RWPE2 (cell line): ENCODE measurements around the gene AGFG1.

Source experiments
- ATAC-seq: fragments of 200-7000 bp; cut with Tn5 transposase; 3 replicates; pipeline ENCODE4 v1.9.1; 2021; ENCODE audit warnings: low read depth
- DNase-seq: peaks from one replicate; pipeline ENCODE4 v3.0.0-alpha.2; 2020; ENCODE audit warnings: low spot score
- H3K27ac ChIP-seq: fragments of 450-650 bp; 2 replicates; pipeline ENCODE4 v1.5.1; 2017; ENCODE audit warnings: mild to moderate bottlenecking; ENCODE audit not compliant: poor library complexity, severe bottlenecking
- H3K27me3 ChIP-seq: fragments of 250-450 bp; sonication (Bioruptor Pico); 2 replicates; pipeline ENCODE4 v1.5.1; 2021; ENCODE audit warnings: mild to moderate bottlenecking, moderate library complexity; ENCODE audit not compliant: insufficient read depth, poor library complexity, severe bottlenecking
- H3K36me3 ChIP-seq: fragments of 250-450 bp; sonication (Bioruptor Pico); 2 replicates; pipeline ENCODE4 v1.5.1; 2020; ENCODE audit warnings: low read depth, mild to moderate bottlenecking, moderate library complexity
- H3K4me1 ChIP-seq: fragments of 250-450 bp; sonication (Bioruptor Pico); 2 replicates; pipeline ENCODE4 v1.5.1; 2021; ENCODE audit warnings: mild to moderate bottlenecking, moderate library complexity; ENCODE audit not compliant: insufficient read depth, poor library complexity, severe bottlenecking
- H3K4me3 ChIP-seq: fragments of 250-450 bp; sonication (Bioruptor Pico); 2 replicates; pipeline ENCODE4 v1.5.1; 2021; ENCODE audit warnings: mild to moderate bottlenecking, moderate library complexity; ENCODE audit not compliant: severe bottlenecking
- H3K9me3 ChIP-seq: fragments of 250-450 bp; sonication (Bioruptor Pico); 2 replicates; pipeline ENCODE4 v1.5.1; 2021; ENCODE audit warnings: mild to moderate bottlenecking, moderate library complexity; ENCODE audit not compliant: severe bottlenecking
- CTCF ChIP-seq: fragments of 450-650 bp; IDR thresholded peaks from one replicate; pipeline ENCODE4 v1.5.1; 2017; ENCODE audit warnings: mild to moderate bottlenecking, moderate library complexity; ENCODE audit not compliant: poor library complexity, severe bottlenecking

Gene AGFG1

GRCh38 chr2:227471412-227471811, 544 bp upstream of the AGFG1 start:
- TF ChIP-seq CTCF = no peak
- Histone ChIP-seq H3K4me3 (no peak overlapping the region), H3K9me3 (no peaks in the 10 kb centered on the region), H3K27ac (no peak overlapping the region), H3K36me3 (peaks cover 6% of the 10 kb centered on the region), H3K4me1 (peaks cover 31% of the 10 kb centered on the region), H3K27me3 (no peaks in the 10 kb centered on the region)
- DNase-seq (no peak), ATAC-seq (no peak)

DNA sequence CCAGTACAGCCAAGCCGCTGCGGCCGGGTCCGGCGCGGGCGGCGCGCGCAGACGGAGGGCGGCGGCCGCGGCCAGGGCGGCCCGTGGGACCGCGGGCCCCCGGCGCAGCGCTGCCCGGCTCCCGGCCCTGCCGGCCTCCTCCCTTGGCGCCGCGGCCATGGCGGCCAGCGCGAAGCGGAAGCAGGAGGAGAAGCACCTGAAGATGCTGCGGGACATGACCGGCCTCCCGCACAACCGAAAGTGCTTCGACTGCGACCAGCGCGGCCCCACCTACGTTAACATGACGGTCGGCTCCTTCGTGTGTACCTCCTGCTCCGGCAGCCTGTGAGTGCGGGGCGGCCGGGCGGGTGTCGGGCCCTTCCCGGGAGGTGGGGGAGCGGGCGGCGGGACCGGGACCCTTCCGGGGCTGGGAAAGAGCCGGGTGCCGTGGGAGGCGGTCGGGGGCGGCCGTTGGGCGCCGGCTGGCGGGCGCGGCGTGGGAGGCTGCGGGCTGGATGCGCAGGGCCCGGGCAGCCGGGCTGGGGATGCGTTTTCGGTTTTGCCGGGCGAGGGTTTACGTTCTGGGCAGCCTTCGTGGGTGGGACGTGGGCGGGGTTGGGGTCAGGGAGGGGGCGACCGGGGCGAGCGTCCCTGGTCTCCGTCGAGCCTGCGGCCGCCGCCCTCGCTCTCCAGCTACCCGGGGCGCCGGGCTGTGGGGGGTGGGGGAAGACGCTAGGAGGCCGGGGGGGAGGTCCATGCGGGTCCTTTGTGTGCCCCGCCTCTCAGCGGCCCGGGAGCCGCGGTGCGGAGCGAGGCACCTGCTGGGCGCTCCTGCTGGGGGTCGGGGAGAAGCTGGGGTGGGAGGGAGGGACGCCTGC, 537 bp downstream of the AGFG1 start:
- DNase-seq = peak; percentile 64
- peak overlapping the region; percentile 90 for H3K4me3 ChIP-seq
- H3K36me3 ChIP-seq = peaks cover 6% of the 10 kb centered on the region
- H3K4me1 ChIP-seq = peaks cover 30% of the 10 kb centered on the region
- no peaks in the 10 kb centered on the region for H3K27me3 ChIP-seq
- TF ChIP-seq CTCF = peak; percentile 65
- no peaks in the 10 kb centered on the region for H3K9me3 ChIP-seq
- ATAC-seq = peak; percentile 41
- peak overlapping the region; percentile 66 for H3K27ac ChIP-seq

DNA sequence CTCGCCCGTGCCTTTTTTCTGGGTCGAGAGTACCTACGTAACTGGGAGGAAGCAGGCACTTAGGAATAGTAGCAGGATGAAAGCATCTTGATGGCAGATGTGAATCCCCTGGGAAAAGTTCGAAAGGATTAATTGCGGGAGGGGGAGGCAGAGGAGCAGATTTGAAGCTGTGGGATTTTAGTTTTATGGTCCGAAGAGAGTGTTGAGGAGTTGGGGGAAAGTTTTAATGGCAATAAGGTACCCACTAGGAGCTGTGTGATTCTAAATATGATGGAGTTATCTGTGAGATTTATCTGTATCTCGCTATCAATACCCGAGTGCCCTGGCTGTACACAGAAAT, 1.1 kb downstream of the AGFG1 start:
- no peak for DNase-seq
- H3K4me1 ChIP-seq = peaks cover 32% of the 10 kb centered on the region

DNA sequence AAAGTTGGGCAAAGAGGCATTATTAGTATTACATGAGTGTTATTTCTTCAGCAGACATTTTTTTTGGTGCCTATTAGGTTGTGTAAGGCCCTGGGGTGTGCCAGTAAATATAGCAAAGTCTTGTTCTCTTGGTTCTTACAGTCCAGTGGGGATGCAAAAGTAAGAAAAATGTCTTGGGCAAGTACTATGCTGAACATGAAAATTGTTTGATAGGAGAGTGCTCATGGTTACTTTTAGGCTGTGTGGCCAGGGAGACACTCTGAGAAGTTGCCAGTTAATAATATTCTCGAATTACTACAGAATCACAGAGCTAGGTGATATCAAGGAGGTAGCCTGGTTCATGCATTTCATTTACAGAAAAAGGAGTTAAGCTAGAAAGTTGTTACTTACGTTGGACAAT, 1.9 kb downstream of the AGFG1 start:
- no peaks in the 10 kb centered on the region for H3K9me3 ChIP-seq
- peak overlapping the region; percentile 90 for H3K4me3 ChIP-seq
- H3K27ac ChIP-seq = peak overlapping the region; percentile 66
- no peak for TF ChIP-seq CTCF
- H3K36me3 ChIP-seq = peaks cover 6% of the 10 kb centered on the region
- ATAC-seq (0 out of 3 replicates have a peak, but pooled peaks have one; percentile 7), DNase-seq (no peak)
- no peaks in the 10 kb centered on the region for H3K27me3 ChIP-seq
- H3K4me1 ChIP-seq = peaks cover 34% of the 10 kb centered on the region

More for the DNA sequence above, 1.1 kb downstream of the AGFG1 start:
- no peaks in the 10 kb centered on the region for H3K9me3 ChIP-seq
- peak overlapping the region; percentile 66 for H3K27ac ChIP-seq
- ATAC-seq = no peak
- no peaks in the 10 kb centered on the region for H3K27me3 ChIP-seq
- peak overlapping the region; percentile 90 for H3K4me3 ChIP-seq
- H3K36me3 ChIP-seq = peaks cover 6% of the 10 kb centered on the region
- no peak for TF ChIP-seq CTCF

DNA sequence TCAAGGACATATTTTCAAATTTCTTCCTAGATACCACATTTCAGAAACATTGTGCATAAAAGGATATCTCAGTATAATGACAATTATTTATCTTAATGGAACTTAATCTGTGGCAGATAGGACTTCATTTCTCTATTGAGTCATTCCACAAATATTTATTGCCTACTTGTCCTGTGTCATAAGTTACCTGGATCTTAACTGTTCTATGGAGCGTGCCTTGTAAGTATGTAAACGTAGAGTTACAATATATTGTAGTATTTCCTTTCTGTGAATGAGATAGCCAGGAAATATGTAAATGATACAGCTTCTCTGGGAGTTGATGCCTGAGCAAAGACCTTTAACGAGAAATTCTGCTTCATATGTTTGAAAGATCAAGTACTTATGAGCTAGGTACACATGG, 2.5 kb downstream of the AGFG1 start:
- peak; percentile 55 for ATAC-seq

More for the DNA sequence above, 2.5 kb downstream of the AGFG1 start:
- Histone ChIP-seq H3K27ac (peak overlapping the region; percentile 66), H3K27me3 (no peaks in the 10 kb centered on the region), H3K9me3 (no peaks in the 10 kb centered on the region), H3K4me3 (peak overlapping the region; percentile 90), H3K4me1 (peaks cover 35% of the 10 kb centered on the region), H3K36me3 (peaks cover 6% of the 10 kb centered on the region)
- no peak for DNase-seq
- no peak for TF ChIP-seq CTCF
